CD4-positive, alpha-beta T cell treated with Interleukin-15 for 4 hours (primary cell): Measurements from ENCODE around the gene SH2D7.

Source experiments
- DNase-seq: peaks from one replicate; pipeline ENCODE4 v3.0.0-alpha.2; 2020; ENCODE audit warnings: low spot score

The SH2D7 gene

DNA sequence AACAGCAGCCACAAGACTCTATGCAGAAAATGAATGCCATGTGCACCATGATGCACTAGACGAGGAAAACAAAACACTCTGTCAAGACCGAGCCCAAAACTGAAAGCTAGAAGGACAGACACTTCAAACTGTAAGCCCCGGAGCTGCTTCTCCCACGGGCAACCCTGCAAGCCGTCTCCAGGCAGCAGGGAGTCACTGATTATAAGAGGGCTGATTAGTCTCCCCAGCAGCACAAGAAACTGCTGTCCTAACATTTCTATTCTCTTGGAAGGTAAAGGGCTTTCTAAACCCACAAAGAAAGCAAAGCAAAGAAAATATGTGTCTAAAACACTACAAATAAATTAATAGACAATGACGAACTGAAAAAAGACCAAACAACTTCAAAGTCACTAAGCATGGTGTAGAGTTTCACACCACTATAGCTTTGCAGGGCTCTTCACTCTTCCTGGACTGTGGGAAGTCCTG is 30.4 kb upstream of the SH2D7 start:
- DNase-seq: peak; percentile 59

DNA sequence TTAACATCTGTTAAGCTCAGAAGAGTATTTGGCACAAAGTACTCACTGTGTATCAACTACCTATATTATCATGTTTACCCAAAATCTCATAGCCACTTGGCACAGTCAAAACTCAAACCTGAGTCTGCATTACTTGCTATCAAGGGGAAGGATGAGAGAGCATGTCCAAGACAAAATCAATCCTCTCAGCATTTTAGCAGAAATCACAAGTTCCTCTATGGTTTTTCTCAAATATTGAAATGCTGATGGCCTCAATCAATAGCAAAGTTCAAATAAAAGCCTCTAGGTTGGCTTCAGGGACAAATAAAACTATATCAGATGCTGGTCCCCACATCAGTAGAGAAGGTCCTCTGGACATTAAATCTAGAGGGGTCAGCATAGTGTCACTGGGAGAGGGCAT is 29.1 kb upstream of the SH2D7 start:
- no peak for DNase-seq

DNA sequence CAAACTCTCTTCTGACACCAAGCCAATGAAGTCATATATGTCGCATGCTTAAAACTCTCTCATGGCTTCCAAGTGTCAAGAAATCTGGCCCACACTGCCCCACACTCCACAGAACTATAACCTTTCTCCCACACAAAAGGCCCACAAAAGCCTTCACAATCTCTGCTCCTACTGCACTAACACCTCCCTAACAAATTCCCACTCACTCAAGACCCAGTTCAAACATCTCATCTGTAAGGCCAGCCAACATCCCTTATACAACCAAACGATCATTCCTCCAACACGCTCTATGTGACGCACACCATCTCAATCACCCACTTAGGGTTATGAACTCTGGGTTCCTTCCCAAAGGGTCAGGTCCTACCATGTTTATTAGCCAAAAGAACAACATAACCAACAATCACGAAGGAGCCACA is 28.4 kb upstream of the SH2D7 start:
- DNase-seq: no peak

DNA sequence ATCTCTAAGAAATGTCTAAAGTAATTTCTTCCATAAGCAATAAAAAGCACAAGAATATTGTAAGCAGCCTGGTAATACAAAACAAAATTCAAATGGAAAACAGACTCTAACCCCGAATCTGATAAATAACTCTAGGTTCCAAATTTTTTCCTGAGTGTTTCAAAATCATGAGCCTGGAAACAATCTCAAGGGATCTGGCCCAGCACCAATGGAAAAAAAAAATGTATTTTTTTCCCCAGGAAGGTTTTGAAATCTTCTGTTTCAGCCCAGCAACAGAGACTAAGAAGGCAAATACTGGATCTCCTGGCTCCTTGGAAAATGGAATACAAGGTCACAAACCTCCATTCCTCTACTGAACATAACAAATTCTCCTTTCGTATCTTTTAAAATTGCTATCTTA is 27.8 kb upstream of the SH2D7 start:
- no peak for DNase-seq

DNA sequence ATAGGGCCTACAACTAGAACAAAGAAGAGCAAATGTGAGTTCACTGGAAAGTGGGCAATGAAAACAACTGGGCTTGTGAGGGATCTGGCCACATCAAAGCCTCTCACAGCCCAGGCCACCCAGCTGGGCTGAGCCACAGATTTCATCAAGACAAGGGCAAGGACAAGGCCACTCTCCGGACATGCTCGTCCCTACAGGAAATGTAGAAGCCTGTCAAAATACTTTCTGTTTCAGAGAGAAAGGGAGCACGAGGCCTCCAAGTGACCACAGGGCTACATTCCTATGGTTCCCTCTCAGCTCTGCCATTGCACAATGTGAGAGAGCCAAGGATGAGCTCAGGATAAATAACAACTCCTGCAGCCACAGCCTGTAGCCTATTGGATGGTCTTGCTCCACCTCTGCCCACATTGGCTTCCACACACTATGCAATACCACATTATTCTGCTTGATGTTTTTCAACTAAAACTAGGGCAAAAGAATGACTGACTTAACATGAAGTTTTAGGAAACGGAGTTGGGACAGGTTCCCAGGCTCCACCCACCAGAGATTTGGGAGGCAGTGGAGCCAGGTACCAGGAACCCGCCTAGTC is 27.0 kb upstream of the SH2D7 start:
- DNase-seq: no peak

DNA sequence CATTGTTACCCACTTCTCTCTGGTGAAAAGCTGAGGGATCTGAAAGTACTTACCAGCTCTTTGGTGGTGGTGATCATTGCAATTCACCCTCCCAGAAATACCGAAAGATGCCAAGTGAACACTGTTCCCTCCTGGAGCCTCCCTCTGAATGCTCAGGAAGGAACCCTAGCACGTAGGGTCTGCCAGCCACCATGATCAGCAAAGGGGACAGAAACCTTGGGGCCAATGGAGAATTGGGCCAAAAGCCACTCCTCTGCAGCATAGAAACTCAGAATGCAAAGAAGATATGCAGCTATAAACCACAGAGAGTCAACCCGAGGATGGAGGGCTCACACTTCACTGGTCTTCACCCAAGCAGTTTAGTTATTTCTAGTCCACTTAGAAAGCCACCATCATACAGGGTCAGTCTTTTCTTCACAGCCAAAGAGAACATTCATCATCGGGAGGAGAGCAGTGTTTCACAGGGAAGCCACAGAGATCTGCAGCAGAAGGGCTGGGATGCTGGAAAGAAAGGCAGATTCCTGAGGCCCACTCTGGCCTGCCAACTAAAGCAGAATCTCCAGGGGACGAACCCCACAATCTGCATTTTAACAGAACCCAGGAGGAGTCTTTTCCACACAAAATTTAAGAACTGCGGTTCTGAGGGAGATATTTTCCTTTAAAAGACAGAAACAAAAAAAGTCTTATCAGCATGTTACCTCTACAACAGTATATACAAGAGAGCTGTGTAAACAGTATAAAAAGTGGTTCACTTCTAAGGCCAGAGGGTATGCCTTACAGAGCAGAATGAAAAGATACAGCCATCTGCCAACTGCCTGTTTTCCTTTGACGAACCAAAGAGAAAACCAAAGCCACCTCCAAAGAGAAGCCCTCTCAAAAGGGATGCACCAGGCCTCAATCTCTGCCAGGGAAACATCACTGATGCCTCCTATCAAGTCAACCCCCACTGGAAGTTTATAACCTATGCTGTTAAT is 26.1 kb upstream of the SH2D7 start:
- DNase-seq: no peak

- peak; percentile 73 for DNase-seq
These were observed 24.8 kb upstream of the SH2D7 start for GRCh38 chr15:78067328-78068228.

- no peak for DNase-seq
These were observed 23.3 kb upstream of the SH2D7 start for GRCh38 chr15:78069052-78069414.

GRCh38 chr15:78069462-78070029 is 22.8 kb upstream of the SH2D7 start:
- DNase-seq: no peak

GRCh38 chr15:78070049-78070700 is 22.2 kb upstream of the SH2D7 start:
- DNase-seq: no peak

- no peak for DNase-seq
These were observed 21.0 kb upstream of the SH2D7 start for GRCh38 chr15:78071383-78071782.

DNA sequence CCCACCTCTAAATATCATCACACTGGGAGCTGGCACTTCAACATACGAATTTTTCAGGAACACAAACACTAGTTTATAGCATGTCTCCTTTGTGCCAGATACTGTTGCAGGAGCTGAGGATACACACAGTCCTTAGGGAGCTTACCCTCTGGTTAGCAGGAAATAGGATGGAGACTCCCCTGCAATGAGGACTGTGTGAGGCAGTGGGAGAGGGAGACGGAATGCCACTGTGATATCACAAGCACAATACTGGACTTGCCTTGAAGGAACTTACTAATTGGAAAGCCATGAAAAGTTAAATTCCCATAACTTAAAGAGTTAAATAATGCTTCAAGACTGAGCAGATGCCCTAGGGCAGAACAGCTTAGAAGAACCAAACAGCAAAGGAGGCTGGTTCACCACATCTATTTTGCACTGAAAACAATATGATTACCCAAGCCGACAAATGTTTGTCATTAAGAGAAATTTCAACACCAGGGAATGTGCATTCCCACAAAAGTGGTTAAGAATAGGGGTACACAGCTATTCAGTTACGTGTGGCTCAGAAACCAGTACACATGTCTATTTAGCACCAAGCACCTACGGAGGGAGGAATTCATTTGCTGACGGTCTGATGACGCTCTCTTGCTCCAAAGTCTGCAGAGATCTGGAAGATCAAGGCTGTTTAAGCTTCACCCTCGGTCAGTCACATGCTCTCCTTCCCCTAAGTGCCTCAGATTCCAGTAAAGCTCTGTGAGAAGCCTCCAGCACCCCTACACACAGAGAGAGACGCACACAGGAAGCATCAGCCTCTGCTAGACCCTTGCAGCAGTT is 20.1 kb upstream of the SH2D7 start:
- DNase-seq: no peak

- DNase-seq: no peak
These were observed 19.1 kb upstream of the SH2D7 start for GRCh38 chr15:78073046-78073787.

GRCh38 chr15:78075490-78076230 is 16.7 kb upstream of the SH2D7 start:
- DNase-seq: no peak

- DNase-seq: no peak
These were observed 15.9 kb upstream of the SH2D7 start for GRCh38 chr15:78076231-78077052.

GRCh38 chr15:78077053-78077870 is 15.1 kb upstream of the SH2D7 start, which contains the start of gene TBC1D2B:
Gene TBC1D2B (minus strand): TSS chr15:78077711. CDS start chr15:78077652, 59 bp downstream.
- peak; percentile 64 for DNase-seq

DNA sequence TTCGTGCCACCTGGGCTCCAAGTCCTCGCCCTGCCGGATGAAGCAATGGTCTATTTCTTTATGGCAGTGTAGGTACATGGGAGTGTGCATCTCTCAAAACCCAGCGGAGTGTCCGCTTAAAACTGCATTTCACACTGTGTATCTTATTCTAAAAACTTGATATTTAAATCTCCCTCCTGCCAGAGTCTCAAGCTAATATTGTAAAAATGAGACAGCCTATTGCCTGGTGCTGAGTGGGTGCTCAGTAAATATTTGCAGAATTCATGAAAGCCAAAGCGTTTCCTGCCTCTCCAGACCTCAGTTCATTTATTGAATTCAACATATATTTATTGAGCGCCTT is 14.5 kb upstream of the SH2D7 start:
- no peak for DNase-seq
